Spleen (tissue), 11 donors: ENCODE results near the gene NLRP14. TPM values are rescaled to one million over a fixed set of nuclear protein-coding genes. Genes with fewer than 3 reads are reported as not detected.

ENCODE experiments used
- DNase-seq: peaks from one replicate; pipeline ENCODE4 v3.0.0-alpha.2; 2020
- H3K27ac ChIP-seq, 8 donors: fragments of 200-600 bp; sonication (generic) in 7 of 8; 1 replicate in 4 of 8; 2 replicates in 4 of 8; pipeline versions ENCODE4 v1.5.0 to v1.8.0; 2016 to 2021; ENCODE audit warnings: inconsistent platforms in 4 of 8, mild to moderate bottlenecking in 4 of 8, moderate library complexity in 1 of 8
- H3K27me3 ChIP-seq, 7 donors: fragments of 200-600 bp; sonication (generic) in 6 of 7; replicated peaks in 1 of 7; 1 replicate in 4 of 7; 2 replicates in 3 of 7; pipeline versions ENCODE4 v1.5.0 to v1.8.0; 2016 to 2021; ENCODE audit warnings: inconsistent platforms in 3 of 7, mild to moderate bottlenecking in 1 of 7
- H3K36me3 ChIP-seq, 6 donors: fragments of 200-600 bp; sonication (generic) in 5 of 6; 1 replicate in 4 of 6; 2 replicates in 2 of 6; pipeline versions ENCODE4 v1.5.0 to v1.8.0; 2016 to 2021; ENCODE audit warnings: inconsistent platforms in 2 of 6
- H3K4me1 ChIP-seq, 6 donors: fragments of 200-600 bp; sonication (generic) in 5 of 6; 1 replicate in 3 of 6; 2 replicates in 3 of 6; pipeline versions ENCODE4 v1.5.0 to v1.8.0; 2016 to 2021; ENCODE audit warnings: inconsistent platforms in 3 of 6
- H3K4me3 ChIP-seq, 8 donors: fragments of 200-600 bp; sonication (generic) in 7 of 8; 1 replicate in 4 of 8; 2 replicates in 4 of 8; pipeline versions ENCODE4 v1.5.0 to v1.8.0; 2016 to 2021; ENCODE audit warnings: inconsistent platforms in 4 of 8, mild to moderate bottlenecking in 4 of 8, moderate library complexity in 2 of 8
- H3K9me3 ChIP-seq, 8 donors: fragments of 200-600 bp; sonication (generic) in 7 of 8; 1 replicate in 4 of 8; 2 replicates in 4 of 8; pipeline versions ENCODE4 v1.5.0 to v1.8.0; 2016 to 2021; ENCODE audit warnings: inconsistent platforms in 4 of 8
- POLR2A ChIP-seq, 3 donors: fragments of 450-650 bp; IDR thresholded peaks; one replicate each; pipeline ENCODE4 v1.5.1; 2017; ENCODE audit warnings: antibody characterized with exemption in 3 of 3, mild to moderate bottlenecking in 1 of 3
- POLR2AphosphoS5 ChIP-seq, 3 donors: sonication (generic); formaldehyde crosslinking; IDR thresholded peaks; one replicate each; pipeline ENCODE4 v1.5.1; 2017; ENCODE audit warnings: antibody characterized with exemption in 3 of 3
- WGBS, 5 donors: extraction: QIAGEN DNeasy Blood & Tissue Kit in 3 of 5; methylation state at CpG; one replicate each; pipeline versions ENCODE4 v1.1.5 to v1.1.7; 2013 to 2018; 5-methylcytosine and 5-hydroxymethylcytosine counted together
- intact Hi-C: fragments of 100-400 bp; cut with DNase I; formaldehyde crosslinking; loops from one replicate; pipeline ENCODE4 v1.15.0; 2023; ENCODE audit warnings: low total_unique reads
- polyA plus RNA-seq, 3 donors: library from polyadenylated mRNA; stranded (reverse); fragments of 200-250 nt; gene quantifications; one replicate each; pipeline ENCODE4 v1.2.1, GENCODE V29; 2013
- total RNA-seq, 7 donors: library from RNA; depleted of rRNA in 3 of 7; stranded (reverse); fragments of >200 nt in 3 of 7; fragmentation: NEBNext Ultra II Directional in 4 of 7; extraction: Animal tissue kit (Norgen Biotek cat#: 25700) in 4 of 7; gene quantifications; one replicate each; pipeline versions ENCODE4 v1.1.0 to v1.2.1, GENCODE V29; 2016 to 2021
- TF ChIP-seq, protein P1 (sequence below), 11 experiments: fragments of 200-600 bp in 7 of 11; fragments of 450-650 bp in 4 of 11; sonication (generic) in 4 of 11; IDR thresholded peaks in 8 of 11; conservative IDR thresholded peaks in 3 of 11; 1 replicate in 7 of 11; 2 replicates in 4 of 11; pipeline versions ENCODE4 v1.4.0 to v1.8.0; 2016 to 2021; ENCODE audit warnings: antibody characterized with exemption in 11 of 11, inconsistent platforms in 4 of 11, mild to moderate bottlenecking in 1 of 11
- donor health status: healthy with polysubstance abuse.
- donor health status: DM: no; HTN: no; CAD: no; lungs with moderate emphysema.
- donor health status: DM: no; HTN: no; CAD: no.
- donor health status: Bipolar disorder and iron deficiency.
- donor health status: healthy.
- donor health status: DM: no; HTN: no; CAD: no.
- donor health status: DM: yes; HTN: yes; CAD: no.

Gene NLRP14
- total and polyA plus RNA-seq, 10 donors = 0.02 to 1.5 (median 0.28) TPM; not detected in 2

DNA sequence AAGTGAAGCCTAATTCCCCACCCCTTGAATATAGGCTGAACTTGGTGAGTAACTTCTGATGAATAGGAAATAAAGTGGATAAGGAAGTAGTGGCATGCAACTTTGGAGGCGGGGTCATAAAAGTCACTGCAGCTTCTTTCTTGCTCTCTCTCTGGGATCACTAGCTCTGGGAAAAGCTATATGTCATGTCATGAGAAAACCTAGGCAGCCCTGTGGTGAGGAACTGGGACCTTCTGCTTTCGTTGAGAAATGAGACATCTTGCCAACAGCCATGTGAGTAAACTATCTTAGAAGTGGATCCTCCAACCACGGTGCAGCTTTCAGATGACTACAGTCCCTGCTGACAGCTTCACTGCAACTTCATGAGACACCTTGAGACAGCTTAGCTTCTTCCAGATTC lies 15.8 kb upstream of the NLRP14 start:
- DNase-seq = no peak
- Histone ChIP-seq H3K27ac (no peak overlapping the region), H3K9me3 (no peaks in the 10 kb centered on the region), H3K4me1 (no peaks in the 10 kb centered on the region), H3K4me3 (no peak overlapping the region), H3K36me3 (no peaks in the 10 kb centered on the region), H3K27me3 (no peaks in the 10 kb centered on the region)
- intact Hi-C loops = no loop called here
- no peak for TF ChIP-seq POLR2AphosphoS5 (IDR thresholded peaks at IDR 0.05)
- TF ChIP-seq, protein P1, sequence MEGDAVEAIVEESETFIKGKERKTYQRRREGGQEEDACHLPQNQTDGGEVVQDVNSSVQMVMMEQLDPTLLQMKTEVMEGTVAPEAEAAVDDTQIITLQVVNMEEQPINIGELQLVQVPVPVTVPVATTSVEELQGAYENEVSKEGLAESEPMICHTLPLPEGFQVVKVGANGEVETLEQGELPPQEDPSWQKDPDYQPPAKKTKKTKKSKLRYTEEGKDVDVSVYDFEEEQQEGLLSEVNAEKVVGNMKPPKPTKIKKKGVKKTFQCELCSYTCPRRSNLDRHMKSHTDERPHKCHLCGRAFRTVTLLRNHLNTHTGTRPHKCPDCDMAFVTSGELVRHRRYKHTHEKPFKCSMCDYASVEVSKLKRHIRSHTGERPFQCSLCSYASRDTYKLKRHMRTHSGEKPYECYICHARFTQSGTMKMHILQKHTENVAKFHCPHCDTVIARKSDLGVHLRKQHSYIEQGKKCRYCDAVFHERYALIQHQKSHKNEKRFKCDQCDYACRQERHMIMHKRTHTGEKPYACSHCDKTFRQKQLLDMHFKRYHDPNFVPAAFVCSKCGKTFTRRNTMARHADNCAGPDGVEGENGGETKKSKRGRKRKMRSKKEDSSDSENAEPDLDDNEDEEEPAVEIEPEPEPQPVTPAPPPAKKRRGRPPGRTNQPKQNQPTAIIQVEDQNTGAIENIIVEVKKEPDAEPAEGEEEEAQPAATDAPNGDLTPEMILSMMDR (IDR thresholded peaks at IDR 0.05 in 8 of 11, conservative IDR thresholded peaks at IDR 0.05 in 3 of 11) = no peak
- TF ChIP-seq POLR2A (IDR thresholded peaks at IDR 0.05) = no peak
- WGBS, 5 donors = 39 to 59% (median 48%) methylated on average over 3 of the region's 3 CpGs

DNA sequence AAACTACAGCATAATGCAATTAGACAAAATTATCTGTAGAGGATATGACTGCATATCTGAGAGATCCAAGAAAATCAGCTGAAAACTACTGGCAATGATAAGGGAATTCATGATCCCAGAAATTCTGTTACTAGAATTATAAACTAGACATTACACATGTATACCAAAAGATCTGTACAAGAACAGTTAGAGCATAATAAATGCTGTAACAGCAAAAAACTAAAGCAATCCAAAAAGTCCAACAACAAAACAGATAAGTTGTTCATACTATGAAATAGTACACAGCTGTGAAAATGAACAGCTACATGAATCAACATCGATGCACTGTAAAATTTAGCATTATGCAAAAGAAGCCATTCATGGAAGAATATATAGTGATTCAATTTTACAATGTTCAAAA lies 6.2 kb upstream of the NLRP14 start:
- TF ChIP-seq POLR2A (IDR thresholded peaks at IDR 0.05) = no peak
- TF ChIP-seq POLR2AphosphoS5 (IDR thresholded peaks at IDR 0.05) = no peak
- TF ChIP-seq, protein P1 (IDR thresholded peaks at IDR 0.05 in 8 of 11, conservative IDR thresholded peaks at IDR 0.05 in 3 of 11) = no peak
- H3K27ac ChIP-seq = no peak overlapping the region
- H3K4me1 ChIP-seq = no peaks in the 10 kb centered on the region
- no peaks in the 10 kb centered on the region for H3K36me3 ChIP-seq
- intact Hi-C loops = no loop called here
- no peaks in the 10 kb centered on the region for H3K9me3 ChIP-seq
- peaks cover 0 to 9% (median 0%) of the 10 kb centered on the region in 7 donors for H3K27me3 ChIP-seq
- DNase-seq = no peak
- WGBS, 5 donors = 87 to 96% (median 94%) methylated on average over 1 of the region's 1 CpG
- H3K4me3 ChIP-seq = no peak overlapping the region

DNA sequence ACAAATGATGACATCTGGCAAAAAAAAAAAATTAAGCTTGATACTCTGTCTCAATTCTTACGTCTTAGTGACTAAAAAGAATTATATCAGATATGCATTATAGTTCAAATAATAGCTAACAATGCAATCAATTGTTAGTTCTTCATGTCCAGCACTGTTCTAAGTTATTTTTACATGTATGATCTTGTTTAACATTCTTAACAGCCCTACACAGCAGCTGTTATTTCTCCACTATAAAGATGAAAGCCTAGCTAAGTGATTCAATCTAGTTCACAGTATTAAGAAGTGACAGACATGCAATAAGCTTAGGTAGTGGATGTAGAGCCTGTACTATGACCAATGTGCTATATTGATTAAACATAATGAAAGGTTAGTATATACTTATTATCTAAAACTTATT lies 4.3 kb upstream of the NLRP14 start:
- H3K36me3 ChIP-seq = no peaks in the 10 kb centered on the region
- H3K27me3 ChIP-seq = peaks cover 0 to 28% (median 13%) of the 10 kb centered on the region in 7 donors
- no peak overlapping the region for H3K4me3 ChIP-seq
- intact Hi-C loops = no loop called here
- H3K4me1 ChIP-seq = peaks cover 0 to 14% (median 10%) of the 10 kb centered on the region in 6 donors
- WGBS, 5 donors = 63 to 88% (median 85%) methylated on average over 1 of the region's 1 CpG
- no peak overlapping the region for H3K27ac ChIP-seq
- DNase-seq = no peak
- TF ChIP-seq, protein P1 (IDR thresholded peaks at IDR 0.05 in 8 of 11, conservative IDR thresholded peaks at IDR 0.05 in 3 of 11) = no peak
- no peak for TF ChIP-seq POLR2AphosphoS5 (IDR thresholded peaks at IDR 0.05)
- no peak for TF ChIP-seq POLR2A (IDR thresholded peaks at IDR 0.05)
- H3K9me3 ChIP-seq = no peaks in the 10 kb centered on the region

DNA sequence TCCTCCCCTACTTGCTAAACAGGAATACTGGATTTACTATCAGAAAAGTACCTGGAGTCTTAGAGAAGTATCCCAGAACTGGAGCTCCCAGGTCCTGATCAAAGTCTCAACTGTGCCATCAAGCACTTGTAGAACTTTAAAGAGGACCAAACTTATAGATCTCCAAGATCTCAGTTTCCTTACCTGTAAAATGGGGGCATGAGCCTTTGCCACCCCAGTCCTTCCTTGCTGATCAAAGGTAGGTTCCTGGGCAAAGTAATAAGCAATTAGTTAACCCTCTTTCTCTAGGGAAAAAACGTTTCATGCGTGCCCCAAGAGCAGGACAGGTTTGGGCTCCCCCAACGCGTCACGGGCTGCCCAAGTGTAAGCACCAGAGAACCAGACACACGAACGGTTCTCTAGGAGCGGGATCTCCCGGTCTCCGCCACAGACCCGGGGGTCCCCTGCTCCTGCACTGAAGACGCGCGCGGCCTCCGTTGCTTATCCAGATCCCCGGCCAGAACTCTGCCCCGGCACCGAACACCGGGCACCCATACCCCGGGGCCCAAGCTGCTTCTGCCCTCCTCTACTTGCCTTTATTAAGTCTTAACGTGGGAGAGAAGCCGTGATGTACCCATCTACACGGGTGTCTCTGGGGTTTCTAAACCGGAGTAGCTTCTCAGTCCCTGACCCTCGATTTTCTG lies 638 bp upstream of the NLRP14 start:
- Histone ChIP-seq H3K4me3 (peak overlapping the region; percentile 24 to 69 (median 36)), H3K27ac (peak overlapping the region in 4 of 8 donors; percentile 14 to 53 (median 34)), H3K27me3 (peaks cover 0 to 50% (median 13%) of the 10 kb centered on the region in 7 donors), H3K36me3 (no peaks in the 10 kb centered on the region), H3K4me1 (peaks cover 0 to 14% (median 13%) of the 10 kb centered on the region in 6 donors), H3K9me3 (no peaks in the 10 kb centered on the region)
- 5 to 9% (median 7%) methylated on average over 25 to 26 of the region's 26 CpGs for WGBS, 5 donors
- TF ChIP-seq POLR2AphosphoS5 (IDR thresholded peaks at IDR 0.05) (no peak), POLR2A (IDR thresholded peaks at IDR 0.05) (no peak)
- TF ChIP-seq, protein P1 (IDR thresholded peaks at IDR 0.05 in 8 of 11, conservative IDR thresholded peaks at IDR 0.05 in 3 of 11) = no peak
- DNase-seq = no peak
- intact Hi-C loops = no loop called here
